Measurements from ENCODE around the gene LNX1. TPM values are rescaled to one million over a fixed set of nuclear protein-coding genes. Genes with fewer than 3 reads are reported as not detected.

Gene LNX1
- total RNA-seq, 1 experiment from 2014 or later: 1.7 TPM

- Histone ChIP-seq H3K4me1 (ENCODE audit: insufficient read depth, low read length) (peaks cover 7% of the 10 kb centered on the region), H3K27ac (ENCODE audit: insufficient read length, low read depth, low read length) (no peak overlapping the region), H3T11ph (ENCODE audit: low read length) (no peak overlapping the region), H3K56ac (ENCODE audit: insufficient read length, low read depth, low read length) (no peak overlapping the region), H3K14ac (ENCODE audit: insufficient read depth, low read length) (no peak overlapping the region), H3K79me1 (ENCODE audit: insufficient read depth, low read depth, low read length, poor library complexity, severe bottlenecking) (no peaks in the 10 kb centered on the region), H2AFZ (ENCODE audit: low read length) (no peak overlapping the region), H4K8ac (replicated peaks; ENCODE audit: insufficient read length, low read depth, low read length) (no peak overlapping the region), H3K27me3 (ENCODE audit: insufficient read depth, low read length) (no peaks in the 10 kb centered on the region), H3K9ac (ENCODE audit: extremely low read depth, insufficient read length, low read length) (no peak overlapping the region), H3K79me2 (ENCODE audit: insufficient read depth, low read length) (no peaks in the 10 kb centered on the region), H3K9me3 (ENCODE audit: control insufficient read depth, low read depth, low read length) (no peaks in the 10 kb centered on the region), H2BK5ac (ENCODE audit: insufficient read length, low read length) (no peak overlapping the region), H2AK5ac (ENCODE audit: insufficient read length, low read length) (no peak overlapping the region), H3K18ac (ENCODE audit: insufficient read length, low read depth, low read length) (no peak overlapping the region), H3K23ac (ENCODE audit: insufficient read length, low read depth, low read length) (no peak overlapping the region), H2BK12ac (ENCODE audit: insufficient read length, low read depth, low read length) (no peak overlapping the region), H3K4me2 (ENCODE audit: insufficient read depth, insufficient read length, low read length) (no peak overlapping the region), H3K4ac (ENCODE audit: low read depth, low read length) (no peak overlapping the region), H2BK15ac (ENCODE audit: low read depth, low read length) (no peak overlapping the region), H4K5ac (ENCODE audit: insufficient read length, low read depth, low read length) (no peak overlapping the region), H3K23me2 (ENCODE audit: insufficient read length, low read depth, low read length, poor library complexity, severe bottlenecking) (no peaks in the 10 kb centered on the region), H4K20me1 (ENCODE audit: control insufficient read depth, insufficient read depth, insufficient read length) (no peaks in the 10 kb centered on the region), H2BK120ac (ENCODE audit: low read depth, low read length, poor library complexity, severe bottlenecking) (no peak overlapping the region), H4K91ac (ENCODE audit: insufficient read length, low read depth, low read length) (no peak overlapping the region), H2BK20ac (ENCODE audit: low read depth, low read length, poor library complexity, severe bottlenecking) (no peak overlapping the region)
- H3K4me1 Mint-ChIP-seq: peaks cover 60 to 74% of the 10 kb centered on the region in 2 experiments
- TF ChIP-seq CTCF (conservative IDR thresholded peaks at IDR 0.05): no peak
- WGBS (ENCODE audit: extremely low coverage, insufficient read length, low lambda C conversion rate): no CpG with 5 or more reads among the region's 4 CpGs
- peak overlapping the region; percentile 7 to 99 (median 67); a peak in 4 of 7 replicates for H3K27ac Mint-ChIP-seq
- no peak for DNase-seq
- no peak overlapping the region; a peak in 1 of 5 replicates for H3K4me3 Mint-ChIP-seq
- H3K9me3 Mint-ChIP-seq: no peaks in the 10 kb centered on the region; a peak in 1 of 5 replicates
- H3K36me3 Mint-ChIP-seq (ENCODE audit: insufficient read depth in 1 of 3, low read depth in 3 of 3): peaks cover 0 to 19% (median 0%) of the 10 kb centered on the region in 3 experiments; a peak in 4 of 7 replicates
- no peaks in the 10 kb centered on the region for H3K27me3 Mint-ChIP-seq (ENCODE audit: low read depth)
Observed at GRCh38 chr4:53478671-53479456, 112.4 kb downstream of the LNX1 start.
